Fibroblast of lung (primary cell): ENCODE data around the gene CIAO3. TPM values are rescaled to one million over a fixed set of nuclear protein-coding genes. Genes with fewer than 3 reads are reported as not detected.

Experiments
- DNase-seq, 2 donors: peaks; one replicate each; pipeline versions ENCODE4 v3.0.0 to v3.0.0-alpha.2; 2010; ENCODE audit warnings: low read depth in 2 of 2
- H2AFZ ChIP-seq: 2 replicates; pipeline ENCODE4 v1.5.1; 2012; ENCODE audit warnings: low read length, control low read depth, inconsistent platforms
- H3K27ac ChIP-seq: 2 replicates; pipeline ENCODE4 v1.5.1; 2011; ENCODE audit warnings: low read length, control low read depth; ENCODE audit not compliant: insufficient read depth
- H3K27me3 ChIP-seq: 2 replicates; pipeline ENCODE4 v1.5.1; 2011; ENCODE audit warnings: mild to moderate bottlenecking, low read length; ENCODE audit not compliant: control insufficient read depth, insufficient read depth
- H3K36me3 ChIP-seq: 2 replicates; pipeline ENCODE4 v1.5.1; 2011; ENCODE audit warnings: low read length; ENCODE audit not compliant: control insufficient read depth, insufficient read depth
- H3K4me1 ChIP-seq: 2 replicates; pipeline ENCODE4 v1.5.1; 2011; ENCODE audit warnings: low read length; ENCODE audit not compliant: control insufficient read depth, insufficient read depth; ENCODE audit errors: extremely low read depth
- H3K4me2 ChIP-seq: 2 replicates; pipeline ENCODE4 v1.5.1; 2011; ENCODE audit warnings: low read length, control low read depth; ENCODE audit not compliant: insufficient read depth; ENCODE audit errors: extremely low read depth
- H3K4me3 ChIP-seq, 4 experiments: fragments of 200-600 bp in 1 of 4; sonication (generic) in 1 of 4; replicated peaks in 1 of 4; 2 replicates each; pipeline ENCODE4 v1.5.1; 2011 to 2016; ENCODE audit warnings: low read length in 4 of 4, low read depth in 3 of 4, mild to moderate bottlenecking in 3 of 4, control low read depth in 2 of 4, inconsistent platforms in 1 of 4, mixed read lengths in 1 of 4; ENCODE audit not compliant: insufficient read depth in 1 of 4; ENCODE audit errors: control extremely low read depth in 1 of 4
- H3K79me2 ChIP-seq: 2 replicates; pipeline ENCODE4 v1.5.1; 2012; ENCODE audit warnings: mild to moderate bottlenecking, low read length, inconsistent platforms; ENCODE audit not compliant: control insufficient read depth, insufficient read depth
- H3K9ac ChIP-seq: 2 replicates; pipeline ENCODE4 v1.5.1; 2011; ENCODE audit warnings: mild to moderate bottlenecking, low read length, control low read depth; ENCODE audit not compliant: insufficient read depth
- H3K9me3 ChIP-seq: 2 replicates; pipeline ENCODE4 v1.5.1; 2012; ENCODE audit warnings: low read depth, low read length; ENCODE audit not compliant: control insufficient read depth, insufficient read depth
- H4K20me1 ChIP-seq: 2 replicates; pipeline ENCODE4 v1.5.1; 2011; ENCODE audit warnings: low read length; ENCODE audit not compliant: control insufficient read depth, insufficient read depth; ENCODE audit errors: extremely low read depth
- EZH2 ChIP-seq: IDR thresholded peaks from 2 replicates; pipeline ENCODE4 v1.5.1; 2012; ENCODE audit warnings: low read length, control low read depth, mild to moderate bottlenecking; ENCODE audit errors: missing control alignments
- polyA plus RNA-seq, 2 donors: library from polyadenylated mRNA; depleted of rRNA in 1 of 2; stranded (reverse) in 1 of 2; unstranded in 1 of 2; fragments of >200 nt; gene quantifications; 2 replicates each; pipeline ENCODE4 v1.2.1, GENCODE V29; 2011 to 2012; ENCODE audit warnings: missing spikeins in 1 of 2
- total RNA-seq: library from RNA; depleted of rRNA; stranded (reverse); fragments of >200 nt; gene quantifications from 2 replicates; pipeline ENCODE4 v1.2.1, GENCODE V29; 2014
- TF ChIP-seq, protein P1 (sequence below), 2 donors: IDR thresholded peaks in 1 of 2; conservative IDR thresholded peaks in 1 of 2; 1 replicate in 1 of 2; 2 replicates in 1 of 2; pipeline ENCODE4 v1.5.1; 2011 to 2012; ENCODE audit warnings: low read length in 2 of 2, control low read depth in 1 of 2, inconsistent platforms in 1 of 2, low read depth in 1 of 2, mild to moderate bottlenecking in 1 of 2

Gene CIAO3
- total and polyA plus RNA-seq, 2 donors (not counting 1 experiment from before 2014, with no cell fraction given) = 9.3 to 31.0 TPM

DNA sequence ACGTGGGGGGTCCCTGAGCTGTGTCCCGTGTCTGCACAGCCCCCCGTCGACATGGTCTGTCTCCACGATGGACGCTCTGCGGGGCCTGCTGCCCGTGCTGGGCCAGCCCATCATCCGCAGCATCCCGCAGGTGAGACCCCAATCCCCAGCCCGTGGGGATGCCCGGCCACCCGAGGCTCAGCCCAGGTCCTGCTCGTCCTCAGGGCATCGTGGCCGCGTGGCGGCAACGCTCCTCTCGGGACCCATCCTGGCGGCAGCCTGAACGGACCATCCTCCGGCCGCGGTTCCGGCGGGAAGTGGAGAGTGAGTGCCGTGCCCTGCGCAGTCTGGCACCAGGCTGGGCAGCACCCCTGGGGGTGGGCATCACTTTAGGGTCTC lies 24.7 kb upstream of the CIAO3 start:
- H3K79me2 ChIP-seq = no peaks in the 10 kb centered on the region
- no peaks in the 10 kb centered on the region for H3K27me3 ChIP-seq

GRCh38 chr16:764848-765487 lies 24.2 kb upstream of the CIAO3 start:
- Histone ChIP-seq H3K36me3 (no peaks in the 10 kb centered on the region), H4K20me1 (no peaks in the 10 kb centered on the region), H3K79me2 (no peaks in the 10 kb centered on the region), H3K27me3 (no peaks in the 10 kb centered on the region), H3K4me3 (no peak overlapping the region), H2AFZ (no peak overlapping the region), H3K4me2 (no peak overlapping the region), H3K9me3 (no peaks in the 10 kb centered on the region), H3K4me1 (no peaks in the 10 kb centered on the region), H3K9ac (no peak overlapping the region), H3K27ac (no peak overlapping the region)
- TF ChIP-seq, protein P1, sequence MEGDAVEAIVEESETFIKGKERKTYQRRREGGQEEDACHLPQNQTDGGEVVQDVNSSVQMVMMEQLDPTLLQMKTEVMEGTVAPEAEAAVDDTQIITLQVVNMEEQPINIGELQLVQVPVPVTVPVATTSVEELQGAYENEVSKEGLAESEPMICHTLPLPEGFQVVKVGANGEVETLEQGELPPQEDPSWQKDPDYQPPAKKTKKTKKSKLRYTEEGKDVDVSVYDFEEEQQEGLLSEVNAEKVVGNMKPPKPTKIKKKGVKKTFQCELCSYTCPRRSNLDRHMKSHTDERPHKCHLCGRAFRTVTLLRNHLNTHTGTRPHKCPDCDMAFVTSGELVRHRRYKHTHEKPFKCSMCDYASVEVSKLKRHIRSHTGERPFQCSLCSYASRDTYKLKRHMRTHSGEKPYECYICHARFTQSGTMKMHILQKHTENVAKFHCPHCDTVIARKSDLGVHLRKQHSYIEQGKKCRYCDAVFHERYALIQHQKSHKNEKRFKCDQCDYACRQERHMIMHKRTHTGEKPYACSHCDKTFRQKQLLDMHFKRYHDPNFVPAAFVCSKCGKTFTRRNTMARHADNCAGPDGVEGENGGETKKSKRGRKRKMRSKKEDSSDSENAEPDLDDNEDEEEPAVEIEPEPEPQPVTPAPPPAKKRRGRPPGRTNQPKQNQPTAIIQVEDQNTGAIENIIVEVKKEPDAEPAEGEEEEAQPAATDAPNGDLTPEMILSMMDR (conservative IDR thresholded peaks at IDR 0.05 in 1 of 2, IDR thresholded peaks at IDR 0.05 in 1 of 2; ENCODE audit: low read depth in 1 of 2, low read length in 2 of 2) = no peak
- TF ChIP-seq EZH2 = no peak
- no peak for DNase-seq

More for the DNA sequence above, 24.7 kb upstream of the CIAO3 start:
- Histone ChIP-seq H3K27ac (no peak overlapping the region), H3K4me3 (no peak overlapping the region), H3K36me3 (no peaks in the 10 kb centered on the region), H4K20me1 (no peaks in the 10 kb centered on the region), H3K9me3 (no peaks in the 10 kb centered on the region), H3K9ac (no peak overlapping the region), H3K4me1 (no peaks in the 10 kb centered on the region), H2AFZ (no peak overlapping the region), H3K4me2 (no peak overlapping the region)
- TF ChIP-seq, protein P1 (conservative IDR thresholded peaks at IDR 0.05 in 1 of 2, IDR thresholded peaks at IDR 0.05 in 1 of 2; ENCODE audit: low read depth in 1 of 2, low read length in 2 of 2) = no peak
- no peak for TF ChIP-seq EZH2
- DNase-seq = no peak

- Histone ChIP-seq H3K27ac (no peak overlapping the region), H3K4me3 (no peak overlapping the region), H2AFZ (no peak overlapping the region), H3K4me1 (no peaks in the 10 kb centered on the region), H4K20me1 (no peaks in the 10 kb centered on the region), H3K9me3 (no peaks in the 10 kb centered on the region), H3K27me3 (no peaks in the 10 kb centered on the region), H3K9ac (no peak overlapping the region), H3K79me2 (no peaks in the 10 kb centered on the region), H3K36me3 (no peaks in the 10 kb centered on the region), H3K4me2 (no peak overlapping the region)
- TF ChIP-seq, protein P1 (conservative IDR thresholded peaks at IDR 0.05 in 1 of 2, IDR thresholded peaks at IDR 0.05 in 1 of 2; ENCODE audit: low read depth in 1 of 2, low read length in 2 of 2) = no peak
- TF ChIP-seq EZH2 = no peak
- no peak for DNase-seq
These were observed 23.5 kb upstream of the CIAO3 start for GRCh38 chr16:764184-764750.
